ENCODE results near the gene TREML2. TPM values are rescaled to one million over a fixed set of nuclear protein-coding genes. Genes with fewer than 3 reads are reported as not detected.

The TREML2 gene
- total RNA-seq, 1 donor from 2014 or later: not detected

- intact Hi-C loops (cut with micrococcal nuclease): no loop called here
- H3K9me3 ChIP-seq (replicated peaks): no peaks in the 10 kb centered on the region
- DNase-seq: no peak
Measured at GRCh38 chr6:41182069-41183034, 18.6 kb downstream of the TREML2 start.

GRCh38 chr6:41181566-41181965, 19.4 kb downstream of the TREML2 start:
- peaks cover 39% of the 10 kb centered on the region for H3K27me3 ChIP-seq (ENCODE audit: low read depth)
- no peak overlapping the region for H3K4me3 ChIP-seq
- no peak for DNase-seq
- no peaks in the 10 kb centered on the region for H3K36me3 ChIP-seq
- H3K4me1 ChIP-seq: no peaks in the 10 kb centered on the region
- no peaks in the 10 kb centered on the region for H3K9me3 ChIP-seq (replicated peaks)
- H3K27ac ChIP-seq (replicated peaks): no peak overlapping the region
- intact Hi-C loops (cut with micrococcal nuclease): no loop called here
- TF ChIP-seq CTCF (IDR thresholded peaks at IDR 0.05; ENCODE audit: borderline replicate concordance): no peak

More at GRCh38 chr6:41182069-41183034, 18.6 kb downstream of the TREML2 start:
- Histone ChIP-seq H3K27me3 (ENCODE audit: low read depth) (peaks cover 39% of the 10 kb centered on the region), H3K36me3 (no peaks in the 10 kb centered on the region), H3K27ac (replicated peaks) (no peak overlapping the region), H3K4me1 (no peaks in the 10 kb centered on the region), H3K4me3 (no peak overlapping the region)
- TF ChIP-seq CTCF (IDR thresholded peaks at IDR 0.05; ENCODE audit: borderline replicate concordance): peak; percentile 57

GRCh38 chr6:41179163-41179562, 21.8 kb downstream of the TREML2 start:
- no peak overlapping the region for H3K4me3 ChIP-seq
- intact Hi-C loops (cut with micrococcal nuclease): no loop called here
- no peak for TF ChIP-seq CTCF (IDR thresholded peaks at IDR 0.05; ENCODE audit: borderline replicate concordance)

GRCh38 chr6:41177695-41178094, 23.3 kb downstream of the TREML2 start:
- H3K27me3 ChIP-seq (ENCODE audit: low read depth): peaks cover 70% of the 10 kb centered on the region
- H3K4me3 ChIP-seq: no peak overlapping the region
- no peak for DNase-seq
- no peaks in the 10 kb centered on the region for H3K4me1 ChIP-seq
- no peak overlapping the region for H3K27ac ChIP-seq (replicated peaks)
- TF ChIP-seq CTCF (IDR thresholded peaks at IDR 0.05; ENCODE audit: borderline replicate concordance): no peak
- H3K36me3 ChIP-seq: no peaks in the 10 kb centered on the region
- H3K9me3 ChIP-seq (replicated peaks): no peaks in the 10 kb centered on the region
- intact Hi-C loops (cut with micrococcal nuclease): no loop called here

More at GRCh38 chr6:41179163-41179562, 21.8 kb downstream of the TREML2 start:
- DNase-seq: no peak
- Histone ChIP-seq H3K4me1 (no peaks in the 10 kb centered on the region), H3K27ac (replicated peaks) (no peak overlapping the region), H3K9me3 (replicated peaks) (no peaks in the 10 kb centered on the region), H3K36me3 (no peaks in the 10 kb centered on the region), H3K27me3 (ENCODE audit: low read depth) (peaks cover 57% of the 10 kb centered on the region)

GRCh38 chr6:41177287-41177686, 23.7 kb downstream of the TREML2 start:
- DNase-seq: no peak
- Histone ChIP-seq H3K9me3 (replicated peaks) (no peaks in the 10 kb centered on the region), H3K36me3 (no peaks in the 10 kb centered on the region), H3K27me3 (ENCODE audit: low read depth) (peaks cover 70% of the 10 kb centered on the region), H3K4me3 (no peak overlapping the region), H3K4me1 (no peaks in the 10 kb centered on the region), H3K27ac (replicated peaks) (no peak overlapping the region)
- intact Hi-C loops (cut with micrococcal nuclease): no loop called here
- TF ChIP-seq CTCF (IDR thresholded peaks at IDR 0.05; ENCODE audit: borderline replicate concordance): no peak

All from left ventricle myocardium inferior (tissue), 1 donor.